HG02840 (cell line): Measurements from ENCODE around the gene NPW.

Experiments
- ATAC-seq: cut with Tn5 transposase; IDR thresholded peaks from one replicate; pipeline ENCODE4 v1.9.1; 2021; ENCODE audit warnings: mild to moderate bottlenecking, moderate library complexity, moderate number of reproducible peaks; ENCODE audit not compliant: unreplicated experiment, low FRiP score

NPW gene

DNA sequence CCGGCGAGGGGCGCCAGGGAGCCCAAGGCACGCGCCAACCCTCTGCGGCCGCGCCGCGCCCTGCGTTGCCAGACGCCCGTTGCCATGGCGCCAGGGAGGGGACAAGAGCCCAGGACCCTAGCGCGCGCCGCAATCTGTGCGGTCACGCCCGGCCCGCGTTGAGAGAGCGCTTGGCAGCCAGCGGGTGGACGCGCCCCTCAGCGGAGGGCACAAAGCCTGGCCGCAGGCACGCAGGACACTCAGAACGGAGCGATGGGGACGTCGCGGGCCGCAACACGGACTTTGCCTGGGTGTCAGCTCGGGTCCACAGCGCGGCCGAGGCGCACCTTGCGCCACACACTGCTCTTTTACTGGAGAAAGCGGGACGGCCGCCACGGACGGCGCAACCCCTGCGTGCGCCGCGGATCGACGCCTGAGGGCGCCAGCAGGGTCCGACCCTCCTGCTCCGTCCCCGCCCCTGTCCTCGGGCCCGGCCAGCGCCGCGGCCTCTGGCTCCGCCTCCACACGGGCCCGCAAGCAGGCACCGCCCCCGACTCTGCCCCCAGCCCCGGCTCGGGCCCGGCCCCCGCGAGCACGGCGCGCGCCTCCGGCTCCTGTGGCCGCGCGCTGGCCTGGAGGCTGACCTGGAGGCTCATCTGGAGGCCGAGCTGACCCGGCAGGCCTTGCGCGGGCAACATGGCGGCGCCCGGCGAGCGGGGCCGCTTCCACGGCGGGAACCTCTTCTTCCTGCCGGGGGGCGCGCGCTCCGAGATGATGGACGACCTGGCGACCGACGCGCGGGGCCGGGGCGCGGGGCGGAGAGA is 35.8 kb upstream of the NPW start, which contains the start of gene GFER:
Gene GFER (plus strand): TSS at position 650 of the 803 bp plus-strand sequence. CDS start 26 bp downstream, at position 676.
- ATAC-seq: peak; percentile 78

DNA sequence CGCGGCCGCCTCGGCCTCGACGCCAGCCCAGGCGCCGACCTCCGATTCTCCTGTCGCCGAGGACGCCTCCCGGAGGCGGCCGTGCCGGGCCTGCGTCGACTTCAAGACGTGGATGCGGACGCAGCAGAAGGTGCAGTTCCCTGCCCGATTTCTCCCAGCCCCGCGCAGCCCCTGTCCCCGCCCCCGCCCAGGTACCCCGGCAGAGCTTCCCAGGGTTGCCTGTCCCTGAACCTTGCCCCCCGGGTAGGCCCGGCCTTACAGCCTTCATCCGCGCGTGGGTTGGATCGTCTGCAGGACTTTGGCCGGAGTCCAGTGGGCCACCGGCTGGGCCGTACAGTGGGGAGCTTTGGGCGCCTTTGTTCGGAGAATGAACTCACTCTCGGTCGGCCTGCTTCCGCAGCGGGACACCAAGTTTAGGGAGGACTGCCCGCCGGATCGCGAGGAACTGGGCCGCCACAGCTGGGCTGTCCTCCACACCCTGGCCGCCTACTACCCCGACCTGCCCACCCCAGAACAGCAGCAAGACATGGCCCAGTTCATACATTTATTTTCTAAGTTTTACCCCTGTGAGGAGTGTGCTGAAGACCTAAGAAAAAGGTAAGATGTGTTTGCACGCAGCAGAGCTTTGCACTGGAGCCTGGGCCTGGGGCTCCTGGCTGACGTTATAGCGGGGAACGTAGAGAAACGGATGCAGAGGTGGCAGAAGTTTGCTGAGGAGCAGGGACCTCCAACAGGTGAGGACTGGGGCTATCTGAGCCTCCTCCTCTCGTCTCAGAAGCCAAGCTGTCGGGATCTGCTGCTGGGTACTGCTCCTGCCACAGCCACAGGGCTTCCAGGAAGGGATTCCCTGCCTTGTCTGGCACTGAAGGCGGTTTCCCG is 35.0 kb upstream of the NPW start:
- ATAC-seq: no peak

DNA sequence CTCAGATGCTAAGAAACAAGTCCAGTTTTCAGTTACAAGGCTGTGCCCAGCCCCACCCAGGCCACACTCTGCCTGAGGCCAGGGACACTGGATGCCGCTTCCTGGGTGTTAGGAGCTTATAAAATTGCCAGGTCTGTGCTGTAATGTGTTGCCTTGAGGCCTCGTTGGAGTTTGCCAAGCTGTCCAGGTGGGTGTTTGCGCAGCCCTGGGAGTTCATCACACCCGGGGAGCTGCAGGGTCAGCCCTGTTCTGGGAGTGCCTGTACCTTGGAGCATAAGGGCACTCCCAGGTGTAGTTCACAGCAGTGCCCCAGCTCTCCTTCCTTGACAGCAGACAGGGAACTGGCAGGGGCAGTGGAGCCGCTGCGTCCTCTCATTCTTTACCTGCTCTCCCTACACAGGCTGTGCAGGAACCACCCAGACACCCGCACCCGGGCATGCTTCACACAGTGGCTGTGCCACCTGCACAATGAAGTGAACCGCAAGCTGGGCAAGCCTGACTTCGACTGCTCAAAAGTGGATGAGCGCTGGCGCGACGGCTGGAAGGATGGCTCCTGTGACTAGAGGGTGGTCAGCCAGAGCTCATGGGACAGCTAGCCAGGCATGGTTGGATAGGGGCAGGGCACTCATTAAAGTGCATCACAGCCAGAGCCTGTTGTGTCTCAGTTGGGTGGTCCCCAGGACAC is 34.0 kb upstream of the NPW start:
- ATAC-seq: no peak

DNA sequence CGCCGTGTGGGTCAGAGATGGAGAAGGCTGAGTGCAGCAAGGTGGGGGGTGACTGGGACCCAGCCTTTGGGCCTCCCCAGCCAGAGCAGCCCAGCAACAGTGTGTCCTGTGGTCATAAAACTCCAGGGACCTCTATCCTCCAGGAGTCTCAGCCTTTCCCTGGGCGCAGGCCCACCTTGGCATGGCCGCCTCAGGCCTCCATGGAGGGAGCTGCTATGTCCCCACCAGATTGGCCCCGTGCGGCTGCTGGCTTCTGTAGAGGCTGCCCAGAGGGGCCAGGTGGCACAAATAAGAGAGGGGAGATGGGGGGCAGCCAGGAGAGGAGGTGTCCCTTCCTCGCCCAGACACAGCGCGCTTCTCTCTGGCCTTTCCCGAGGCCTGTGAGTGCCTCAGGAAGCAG is 32.4 kb upstream of the NPW start:
- no peak for ATAC-seq

DNA sequence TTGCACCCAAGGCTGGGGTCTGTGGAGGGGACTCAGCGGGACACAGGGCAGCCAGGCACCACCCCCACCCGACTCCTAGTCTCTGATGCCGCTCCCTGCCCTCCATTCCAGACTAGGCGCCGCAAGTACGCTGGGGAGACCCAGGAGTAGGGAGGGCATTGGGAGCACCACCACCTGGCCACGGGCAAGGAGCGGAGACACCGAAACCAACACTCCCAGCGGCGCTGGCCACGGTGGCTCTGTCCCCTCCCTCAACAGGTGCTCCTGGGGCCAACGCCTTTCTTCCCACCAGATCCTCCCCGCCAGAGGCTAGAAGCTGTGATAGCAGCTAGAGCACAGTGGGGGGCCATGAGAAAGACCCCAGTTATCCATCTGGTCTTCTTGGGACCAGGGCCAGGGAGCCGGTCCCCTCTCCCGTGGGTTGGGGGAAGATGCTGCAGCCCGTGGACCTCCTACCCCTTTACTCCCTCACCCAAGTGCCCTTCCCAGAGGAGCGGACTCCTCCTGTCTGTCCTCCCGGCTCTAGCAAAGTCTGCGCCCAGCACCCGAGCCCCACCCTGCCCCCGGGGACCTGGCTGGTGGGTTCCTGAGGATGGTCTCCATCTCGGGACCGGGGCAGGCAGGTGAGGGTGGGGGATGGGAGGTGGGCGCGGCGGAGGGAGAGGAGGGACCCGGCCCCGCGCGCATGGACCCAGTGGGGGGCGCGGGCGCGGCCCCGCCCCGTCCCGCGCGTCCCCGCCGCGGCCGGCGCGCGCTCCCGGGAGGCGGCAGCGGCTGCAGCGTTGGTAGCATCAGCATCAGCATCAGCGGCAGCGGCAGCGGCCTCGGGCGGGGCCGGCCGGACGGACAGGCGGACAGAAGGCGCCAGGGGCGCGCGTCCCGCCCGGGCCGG is 30.1 kb upstream of the NPW start, which contains the start of gene SYNGR3:
Gene SYNGR3 (plus strand): TSS at position 762 of the 892 bp plus-strand sequence. CDS start 133 bp downstream, outside the sequence.
- no peak for ATAC-seq

DNA sequence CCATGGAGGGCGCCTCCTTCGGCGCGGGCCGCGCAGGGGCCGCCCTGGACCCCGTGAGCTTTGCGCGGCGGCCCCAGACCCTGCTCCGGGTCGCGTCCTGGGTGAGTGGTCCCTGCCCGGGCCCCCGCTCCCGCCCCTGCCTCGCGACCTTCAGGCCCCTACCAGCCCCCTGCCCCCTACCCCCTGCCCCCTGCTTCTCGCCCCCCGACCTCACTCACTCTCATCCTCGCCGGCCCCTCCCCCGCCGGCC is 29.6 kb upstream of the NPW start:
- ATAC-seq: no peak

DNA sequence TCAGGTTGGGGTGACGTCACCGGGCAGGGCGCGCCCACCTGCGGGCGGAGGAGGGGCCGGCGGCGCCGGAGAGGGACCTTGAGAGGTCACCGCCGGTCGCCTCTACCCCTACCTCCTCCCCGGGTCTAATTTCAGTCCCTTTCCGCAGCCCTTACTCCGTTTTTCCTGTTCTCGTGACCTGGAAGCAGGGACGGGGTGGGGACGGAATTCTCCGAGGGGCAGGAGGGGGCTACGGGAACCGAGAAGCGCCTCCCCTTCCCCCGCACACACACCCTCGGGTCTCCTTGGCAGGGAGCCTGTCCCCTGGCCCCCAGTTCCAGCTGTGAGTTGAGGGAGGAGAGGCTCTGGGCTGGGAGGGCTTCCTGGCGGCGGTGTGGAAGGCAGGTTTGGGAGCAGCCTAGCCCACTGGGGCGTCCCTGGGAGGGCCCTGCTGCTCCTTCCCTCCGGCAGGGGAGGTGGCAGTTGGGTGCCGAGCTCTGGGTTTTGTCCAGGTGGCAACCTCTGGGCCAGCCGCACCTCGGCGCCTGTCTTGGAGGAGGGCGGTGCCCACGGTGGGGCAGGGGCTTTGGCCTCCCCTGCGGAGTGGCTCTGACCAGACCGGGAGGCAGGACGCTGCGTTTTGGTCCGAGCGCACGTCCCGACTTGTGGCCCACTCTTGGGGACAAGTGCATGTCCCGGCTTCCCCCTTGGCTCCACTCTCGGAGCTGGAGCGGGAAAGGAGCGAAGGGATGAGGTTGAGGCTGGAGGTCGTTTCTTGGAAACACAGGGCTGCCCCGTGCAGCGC is 29.0 kb upstream of the NPW start:
- ATAC-seq: peak; percentile 1

DNA sequence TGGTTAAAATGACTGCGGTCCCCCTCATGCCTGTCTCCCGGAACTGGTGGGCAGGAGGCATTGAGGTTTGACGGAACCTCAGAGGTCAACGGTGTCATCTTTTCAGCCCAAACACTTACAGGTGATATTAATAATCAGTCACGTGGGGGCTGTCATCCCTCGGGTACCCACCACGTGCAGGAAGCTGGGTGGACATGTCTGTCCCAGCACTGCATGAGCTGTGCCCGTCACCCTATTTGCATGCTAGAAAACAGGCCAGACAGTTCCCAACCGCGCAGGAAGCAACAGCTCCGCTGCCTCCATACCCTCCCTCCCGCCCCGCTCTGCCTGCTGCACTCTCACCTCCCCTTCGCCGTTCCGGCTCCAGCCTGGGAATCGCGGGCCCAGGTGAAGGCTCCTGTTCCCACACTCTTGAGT is 28.4 kb upstream of the NPW start:
- peak; percentile 34 for ATAC-seq

DNA sequence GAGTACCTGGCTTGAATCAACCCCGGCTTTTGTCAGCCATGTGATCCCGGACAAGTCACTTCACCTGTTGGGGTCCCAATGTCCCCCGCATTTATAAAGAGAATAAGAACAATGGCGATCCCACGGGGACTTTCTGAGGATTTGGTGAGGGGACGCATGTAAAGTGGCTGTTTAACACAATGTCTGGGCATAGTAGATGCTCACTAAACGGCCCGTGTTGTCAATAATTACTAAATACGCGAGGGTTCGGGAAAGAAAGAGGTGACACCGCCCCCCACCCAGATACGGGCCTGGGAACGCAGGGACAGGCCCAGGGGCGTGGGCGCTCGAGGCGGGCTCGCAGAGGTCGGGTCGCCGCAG is 28.0 kb upstream of the NPW start:
- ATAC-seq: peak; percentile 36

DNA sequence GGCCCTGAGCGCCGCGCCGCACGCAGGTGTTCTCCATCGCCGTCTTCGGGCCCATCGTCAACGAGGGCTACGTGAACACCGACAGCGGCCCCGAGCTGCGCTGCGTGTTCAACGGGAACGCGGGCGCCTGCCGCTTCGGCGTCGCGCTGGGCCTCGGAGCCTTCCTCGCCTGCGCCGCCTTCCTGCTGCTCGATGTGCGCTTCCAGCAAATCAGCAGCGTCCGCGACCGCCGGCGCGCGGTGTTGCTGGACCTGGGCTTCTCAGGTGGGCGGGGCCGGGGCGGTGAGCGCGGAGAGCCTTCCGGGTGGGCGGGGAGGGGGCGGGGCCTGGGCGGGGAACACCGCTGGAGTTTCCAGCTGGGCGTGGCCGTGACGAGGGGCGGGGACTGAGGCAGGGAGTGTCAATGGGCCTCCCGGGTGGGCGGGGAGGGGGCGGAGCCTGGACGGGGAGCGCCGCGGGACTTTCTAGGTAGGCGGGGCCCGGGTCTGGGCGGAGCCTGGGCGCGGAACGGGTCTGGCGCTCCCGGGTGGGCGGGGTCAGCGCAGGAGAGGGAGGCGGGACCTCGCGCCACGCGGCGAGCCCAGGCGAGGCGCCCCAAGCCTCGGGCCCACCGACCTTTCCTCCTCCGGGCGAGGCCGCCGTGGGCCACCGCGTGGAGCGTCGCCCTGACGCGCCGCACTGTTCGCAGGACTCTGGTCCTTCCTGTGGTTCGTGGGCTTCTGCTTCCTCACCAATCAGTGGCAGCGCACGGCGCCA is 27.5 kb upstream of the NPW start:
- peak; percentile 50 for ATAC-seq

DNA sequence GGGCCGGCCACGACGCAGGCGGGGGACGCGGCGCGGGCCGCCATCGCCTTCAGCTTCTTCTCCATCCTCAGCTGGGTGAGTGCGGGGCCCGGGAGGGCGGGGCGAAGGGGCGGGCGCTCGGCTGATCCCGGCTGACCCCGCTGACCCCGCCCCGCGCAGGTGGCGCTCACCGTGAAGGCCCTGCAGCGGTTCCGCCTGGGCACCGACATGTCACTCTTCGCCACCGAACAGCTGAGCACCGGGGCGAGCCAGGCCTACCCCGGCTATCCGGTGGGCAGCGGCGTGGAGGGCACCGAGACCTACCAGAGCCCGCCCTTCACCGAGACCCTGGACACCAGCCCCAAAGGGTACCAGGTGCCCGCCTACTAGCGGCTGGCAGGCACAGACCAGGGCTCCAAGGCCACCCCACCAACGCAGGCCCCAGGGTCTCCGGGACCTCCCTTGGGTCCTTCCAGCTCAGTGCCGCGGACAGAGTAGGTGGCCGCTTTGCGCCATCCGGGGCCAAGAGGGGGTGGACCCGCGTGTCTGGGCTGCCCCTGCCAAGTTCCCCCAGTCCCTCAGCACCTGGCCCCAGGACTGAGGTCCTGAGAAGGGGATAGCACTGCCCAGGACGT is 26.8 kb upstream of the NPW start:
- ATAC-seq: no peak

DNA sequence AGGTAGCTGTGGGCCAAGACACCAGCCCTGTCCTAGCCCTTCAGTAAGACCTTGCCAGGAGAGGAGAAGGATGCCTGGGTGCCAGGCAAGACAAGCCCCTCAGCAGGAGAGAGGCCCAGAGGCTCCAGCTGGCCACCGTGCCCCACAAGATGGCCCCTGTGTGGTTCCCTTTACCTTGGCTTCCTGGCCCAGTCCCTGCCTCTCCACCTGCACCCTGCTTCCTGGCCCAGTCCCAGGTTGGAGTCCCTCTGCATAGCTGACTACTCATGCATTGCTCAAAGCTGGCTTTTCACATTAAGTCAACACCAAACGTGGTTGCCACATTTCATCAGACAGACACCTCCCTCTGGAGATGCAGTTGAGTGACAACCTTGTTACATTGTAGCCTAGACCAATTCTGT is 25.9 kb upstream of the NPW start:
- ATAC-seq: no peak

DNA sequence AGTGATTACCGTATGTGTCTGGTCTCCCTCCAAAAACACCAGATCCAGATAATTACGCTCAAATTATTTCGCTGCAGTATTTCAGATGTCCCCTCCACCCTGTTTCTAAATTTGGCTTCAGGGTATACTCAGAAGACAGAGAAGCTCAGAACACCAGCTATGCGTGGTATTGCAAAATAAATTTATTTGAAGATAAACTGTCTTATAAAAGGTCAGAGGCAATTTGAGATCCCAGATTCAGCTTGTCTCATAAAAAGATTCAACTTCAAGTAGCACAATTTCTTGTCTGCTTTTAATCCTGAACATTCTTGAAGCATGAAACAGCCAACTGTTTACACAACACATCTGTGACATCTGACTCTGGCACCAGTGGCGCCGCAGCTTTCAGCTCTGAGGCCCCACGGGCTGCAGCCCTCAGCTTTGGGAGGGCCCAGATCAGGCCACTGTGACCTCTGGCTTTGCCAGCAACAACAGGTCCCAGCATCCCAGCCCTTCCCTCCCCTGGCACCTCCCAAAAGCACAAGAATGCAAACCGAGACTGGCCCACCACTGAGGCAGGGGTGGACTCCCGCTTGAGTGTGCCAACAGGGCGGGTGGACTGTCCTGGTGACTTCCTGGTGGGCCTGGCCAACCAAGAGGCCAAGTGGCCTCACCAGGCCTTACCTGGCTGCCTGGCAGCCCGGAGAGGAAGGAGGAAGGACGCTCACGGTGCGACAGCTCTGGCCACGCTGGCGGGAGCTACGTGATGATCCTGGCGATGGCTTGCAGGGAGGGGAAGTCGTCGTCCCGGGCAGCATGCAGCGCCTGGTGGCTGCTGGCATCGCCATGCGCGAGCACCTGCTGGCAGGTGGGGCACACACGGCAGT is 21.9 kb upstream of the NPW start:
- ATAC-seq: no peak

DNA sequence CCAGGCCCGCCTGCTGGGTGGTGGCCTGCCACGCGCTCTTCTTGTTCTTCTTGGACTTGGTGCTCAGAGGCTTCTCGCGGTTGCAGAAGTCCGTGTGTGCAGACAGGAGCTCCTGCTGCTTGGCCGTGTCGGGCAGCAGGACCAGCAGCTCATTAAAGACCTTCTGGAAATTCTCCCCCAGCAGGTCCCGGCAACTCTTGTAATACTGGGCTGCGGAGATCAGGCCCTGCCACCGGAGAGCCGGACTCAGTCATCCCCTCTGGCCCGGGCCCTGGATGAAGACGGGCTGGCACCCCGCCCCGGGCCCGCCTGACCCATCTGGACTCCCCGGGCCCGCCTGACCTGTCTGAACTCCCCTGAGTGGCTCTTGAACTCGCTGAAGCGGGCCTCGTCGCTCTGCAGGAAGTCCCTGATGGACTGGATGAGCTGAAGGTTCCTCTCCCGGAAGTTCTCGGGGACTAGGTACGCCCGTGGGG is 21.2 kb upstream of the NPW start:
- ATAC-seq: no peak

DNA sequence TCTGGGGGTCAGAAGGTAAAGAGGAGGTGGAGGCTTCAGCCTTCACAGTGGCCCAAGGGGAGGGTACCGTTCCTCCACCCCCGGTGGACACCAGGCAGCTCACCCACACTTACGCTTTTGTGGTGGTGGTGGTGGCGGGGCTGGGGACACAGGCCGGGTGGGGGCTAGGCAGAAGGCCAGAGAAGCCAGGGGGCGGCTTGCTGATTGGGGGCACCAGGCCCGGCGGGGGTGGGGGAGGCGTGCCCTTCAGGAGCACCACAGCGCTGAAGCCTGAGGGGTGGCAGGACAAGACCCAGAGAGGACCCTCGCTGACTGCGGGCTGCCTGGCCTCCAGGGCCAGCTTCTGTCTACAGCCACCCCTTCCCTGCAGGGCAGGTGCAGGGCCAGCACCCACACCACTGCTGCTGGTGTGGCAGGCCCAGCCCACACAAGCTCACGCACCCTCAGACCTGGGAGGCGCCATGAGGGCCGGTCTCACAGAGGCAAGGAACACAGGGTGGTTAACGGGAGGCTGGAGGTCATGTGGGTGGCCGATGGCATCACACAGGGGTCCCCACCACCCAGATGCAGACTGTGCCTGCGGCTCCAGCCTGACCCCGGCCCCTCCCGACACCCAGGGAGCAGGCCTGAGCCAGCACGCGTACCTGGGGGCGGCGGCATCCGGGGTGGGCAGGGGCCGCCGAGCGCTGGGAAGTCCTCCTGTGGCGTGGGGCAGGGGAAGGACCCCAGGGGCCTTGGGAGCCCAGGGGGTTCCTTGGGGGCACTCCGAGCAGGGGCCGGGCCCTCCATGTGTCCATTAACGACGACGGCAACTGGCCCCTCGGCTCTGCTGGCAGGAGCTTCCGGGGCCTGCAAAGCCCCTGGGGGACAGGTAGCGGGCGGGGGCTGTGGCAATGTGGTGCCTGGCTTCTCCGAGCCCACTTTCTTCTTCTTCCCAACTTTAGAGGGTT is 20.5 kb upstream of the NPW start:
- no peak for ATAC-seq

DNA sequence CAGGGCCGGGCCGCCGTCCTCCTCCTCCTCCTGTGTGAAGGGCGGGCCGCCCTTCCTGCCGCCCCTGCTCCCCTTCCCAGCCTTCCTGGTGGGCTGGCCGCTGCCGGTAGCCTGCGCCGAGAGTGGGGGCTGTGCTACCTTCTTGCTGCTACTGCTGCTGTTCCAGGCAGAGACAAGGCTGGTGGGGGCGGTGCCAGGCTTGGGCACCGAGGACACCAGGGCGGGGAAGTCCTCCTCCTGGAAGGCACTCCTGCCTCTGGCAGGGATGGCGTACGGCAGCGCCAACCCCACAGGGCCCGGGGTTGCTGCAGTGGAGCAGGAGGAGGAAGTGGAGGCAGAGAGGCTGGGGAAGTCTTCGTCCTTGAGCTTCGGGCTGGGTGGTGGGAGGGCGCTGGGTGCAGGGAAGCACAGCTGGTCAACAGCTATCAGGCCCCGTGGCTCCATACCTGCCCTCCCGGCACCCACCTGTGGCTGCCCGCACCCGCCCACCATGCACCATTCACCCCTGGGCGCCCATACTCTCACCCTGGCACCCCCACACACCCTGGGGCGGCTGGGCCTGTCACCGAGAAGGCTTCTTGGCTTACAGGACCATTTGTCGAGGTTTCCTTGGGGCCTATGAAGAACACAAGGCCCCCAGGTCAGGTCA is 19.6 kb upstream of the NPW start:
- ATAC-seq: no peak
